ENCODE results near the gene SMARCD3. TPM values are rescaled to one million over a fixed set of nuclear protein-coding genes. Genes with fewer than 3 reads are reported as not detected.

SMARCD3 gene
- total RNA-seq, 1 donor from 2014 or later, result 101 TPM

- H3K4me3 ChIP-seq (ENCODE audit: low read length in 3 of 3), result no peak overlapping the region
- no peaks in the 10 kb centered on the region for H3K9me3 ChIP-seq (ENCODE audit: control insufficient read depth in 3 of 3, low read length in 3 of 3)
- H3K27ac ChIP-seq (ENCODE audit: low read depth, low read length), result no peak overlapping the region
- H3K4me1 ChIP-seq (ENCODE audit: control insufficient read depth in 3 of 3, insufficient read depth in 3 of 3, low read length in 3 of 3), result peaks cover 31 to 43% (median 36%) of the 10 kb centered on the region in 3 donors
- H3K27me3 ChIP-seq (ENCODE audit: control insufficient read depth in 3 of 3, insufficient read depth in 3 of 3, low read length in 3 of 3), result no peaks in the 10 kb centered on the region
- H3K9ac ChIP-seq (ENCODE audit: low read depth in 1 of 3, low read length in 3 of 3), result no peak overlapping the region
- peaks cover 11 to 14% (median 12%) of the 10 kb centered on the region in 3 donors for H3K36me3 ChIP-seq (ENCODE audit: control insufficient read depth in 3 of 3, insufficient read depth in 3 of 3, low read length in 3 of 3)
These were observed 17.4 kb downstream of the SMARCD3 start for GRCh38 chr7:151231080-151231479.

- no peaks in the 10 kb centered on the region for H3K27me3 ChIP-seq (ENCODE audit: control insufficient read depth in 3 of 3, insufficient read depth in 3 of 3, low read length in 3 of 3)
- no peak overlapping the region for H3K27ac ChIP-seq (ENCODE audit: low read depth, low read length)
- H3K9me3 ChIP-seq (ENCODE audit: control insufficient read depth in 3 of 3, low read length in 3 of 3), result no peaks in the 10 kb centered on the region
- no peak overlapping the region for H3K9ac ChIP-seq (ENCODE audit: low read depth in 1 of 3, low read length in 3 of 3)
- H3K4me3 ChIP-seq (ENCODE audit: low read length in 3 of 3), result no peak overlapping the region
- peaks cover 8 to 11% (median 9%) of the 10 kb centered on the region in 3 donors for H3K36me3 ChIP-seq (ENCODE audit: control insufficient read depth in 3 of 3, insufficient read depth in 3 of 3, low read length in 3 of 3)
- H3K4me1 ChIP-seq (ENCODE audit: control insufficient read depth in 3 of 3, insufficient read depth in 3 of 3, low read length in 3 of 3), result peaks cover 39 to 49% (median 44%) of the 10 kb centered on the region in 3 donors
These were observed 19.2 kb downstream of the SMARCD3 start for GRCh38 chr7:151229249-151229648.

GRCh38 chr7:151228024-151228866 lies 20.2 kb downstream of the SMARCD3 start:
- H3K27ac ChIP-seq (ENCODE audit: low read depth, low read length), result peak overlapping the region; percentile 64
- peaks cover 31 to 39% (median 36%) of the 10 kb centered on the region in 3 donors for H3K4me1 ChIP-seq (ENCODE audit: control insufficient read depth in 3 of 3, insufficient read depth in 3 of 3, low read length in 3 of 3)
- H3K9ac ChIP-seq (ENCODE audit: low read depth in 1 of 3, low read length in 3 of 3), result peak overlapping the region; percentile 78 to 91 (median 90)
- H3K9me3 ChIP-seq (ENCODE audit: control insufficient read depth in 3 of 3, low read length in 3 of 3), result no peaks in the 10 kb centered on the region
- no peaks in the 10 kb centered on the region for H3K27me3 ChIP-seq (ENCODE audit: control insufficient read depth in 3 of 3, insufficient read depth in 3 of 3, low read length in 3 of 3)
- H3K36me3 ChIP-seq (ENCODE audit: control insufficient read depth in 3 of 3, insufficient read depth in 3 of 3, low read length in 3 of 3), result peaks cover 18 to 19% (median 18%) of the 10 kb centered on the region in 3 donors
- peak overlapping the region; percentile 93 to 97 (median 97) for H3K4me3 ChIP-seq (ENCODE audit: low read length in 3 of 3)

- H3K9ac ChIP-seq (ENCODE audit: low read depth in 1 of 3, low read length in 3 of 3), result peak within 1 kb of the TSS; percentile 83 to 91 (median 90)
- H3K4me1 ChIP-seq (ENCODE audit: control insufficient read depth in 3 of 3, insufficient read depth in 3 of 3, low read length in 3 of 3), result peaks cover 25 to 32% (median 30%) of the 10 kb centered on the region in 3 donors
- no peaks in the 10 kb centered on the region for H3K27me3 ChIP-seq (ENCODE audit: control insufficient read depth in 3 of 3, insufficient read depth in 3 of 3, low read length in 3 of 3)
- no peaks in the 10 kb centered on the region for H3K9me3 ChIP-seq (ENCODE audit: control insufficient read depth in 3 of 3, low read length in 3 of 3)
- H3K27ac ChIP-seq (ENCODE audit: low read depth, low read length), result peak within 1 kb of the TSS; percentile 64
- peaks cover 29 to 30% (median 29%) of the 10 kb centered on the region in 3 donors for H3K36me3 ChIP-seq (ENCODE audit: control insufficient read depth in 3 of 3, insufficient read depth in 3 of 3, low read length in 3 of 3)
- H3K4me3 ChIP-seq (ENCODE audit: low read length in 3 of 3), result peak within 1 kb of the TSS; percentile 93 to 97 (median 97)
These were observed 21.4 kb downstream of the SMARCD3 start, which contains the start of gene ABCF2 for GRCh38 chr7:151226875-151227782. ABCF2 (minus strand) TSS chr7:151227205; CDS start chr7:151226458, 747 bp downstream.

GRCh38 chr7:151226560-151226874 lies 22.0 kb downstream of the SMARCD3 start:
- peak overlapping the region; percentile 64 for H3K27ac ChIP-seq (ENCODE audit: low read depth, low read length)

GRCh38 chr7:151225948-151226510 lies 22.5 kb downstream of the SMARCD3 start:
- Histone ChIP-seq H3K27ac (ENCODE audit: low read depth, low read length) (peak overlapping the region; percentile 64), H3K4me3 (ENCODE audit: low read length in 3 of 3) (peak overlapping the region; percentile 90 to 97 (median 93)), H3K36me3 (ENCODE audit: control insufficient read depth in 3 of 3, insufficient read depth in 3 of 3, low read length in 3 of 3) (peaks cover 35 to 39% (median 37%) of the 10 kb centered on the region in 3 donors), H3K9ac (ENCODE audit: low read depth in 1 of 3, low read length in 3 of 3) (peak overlapping the region; percentile 83 to 87 (median 83)), H3K4me1 (ENCODE audit: control insufficient read depth in 3 of 3, insufficient read depth in 3 of 3, low read length in 3 of 3) (peaks cover 18 to 24% (median 21%) of the 10 kb centered on the region in 3 donors), H3K27me3 (ENCODE audit: control insufficient read depth in 3 of 3, insufficient read depth in 3 of 3, low read length in 3 of 3) (no peaks in the 10 kb centered on the region), H3K9me3 (ENCODE audit: control insufficient read depth in 3 of 3, low read length in 3 of 3) (no peaks in the 10 kb centered on the region)

More at GRCh38 chr7:151226560-151226874, 22.0 kb downstream of the SMARCD3 start:
- peaks cover 33 to 37% (median 34%) of the 10 kb centered on the region in 3 donors for H3K36me3 ChIP-seq (ENCODE audit: control insufficient read depth in 3 of 3, insufficient read depth in 3 of 3, low read length in 3 of 3)
- no peaks in the 10 kb centered on the region for H3K27me3 ChIP-seq (ENCODE audit: control insufficient read depth in 3 of 3, insufficient read depth in 3 of 3, low read length in 3 of 3)
- peak overlapping the region; percentile 90 to 97 (median 93) for H3K4me3 ChIP-seq (ENCODE audit: low read length in 3 of 3)
- peak overlapping the region; percentile 83 to 87 (median 83) for H3K9ac ChIP-seq (ENCODE audit: low read depth in 1 of 3, low read length in 3 of 3)
- no peaks in the 10 kb centered on the region for H3K9me3 ChIP-seq (ENCODE audit: control insufficient read depth in 3 of 3, low read length in 3 of 3)
- peaks cover 19 to 26% (median 23%) of the 10 kb centered on the region in 3 donors for H3K4me1 ChIP-seq (ENCODE audit: control insufficient read depth in 3 of 3, insufficient read depth in 3 of 3, low read length in 3 of 3)

- Histone ChIP-seq H3K9me3 (ENCODE audit: control insufficient read depth in 3 of 3, low read length in 3 of 3) (no peaks in the 10 kb centered on the region), H3K27ac (ENCODE audit: low read depth, low read length) (no peak overlapping the region), H3K4me1 (ENCODE audit: control insufficient read depth in 3 of 3, insufficient read depth in 3 of 3, low read length in 3 of 3) (peaks cover 18 to 24% (median 21%) of the 10 kb centered on the region in 3 donors), H3K36me3 (ENCODE audit: control insufficient read depth in 3 of 3, insufficient read depth in 3 of 3, low read length in 3 of 3) (peaks cover 48 to 58% (median 53%) of the 10 kb centered on the region in 3 donors), H3K9ac (ENCODE audit: low read depth in 1 of 3, low read length in 3 of 3) (no peak overlapping the region), H3K4me3 (ENCODE audit: low read length in 3 of 3) (no peak overlapping the region), H3K27me3 (ENCODE audit: control insufficient read depth in 3 of 3, insufficient read depth in 3 of 3, low read length in 3 of 3) (no peaks in the 10 kb centered on the region)
These were observed 24.8 kb downstream of the SMARCD3 start for GRCh38 chr7:151223728-151224127.

GRCh38 chr7:151218170-151218569 lies 30.3 kb downstream of the SMARCD3 start:
- H3K27ac ChIP-seq (ENCODE audit: low read depth, low read length), result no peak overlapping the region

GRCh38 chr7:151215396-151215795 lies 33.1 kb downstream of the SMARCD3 start:
- Histone ChIP-seq H3K36me3 (ENCODE audit: control insufficient read depth in 3 of 3, insufficient read depth in 3 of 3, low read length in 3 of 3) (peaks cover 60 to 86% (median 66%) of the 10 kb centered on the region in 3 donors), H3K27me3 (ENCODE audit: control insufficient read depth in 3 of 3, insufficient read depth in 3 of 3, low read length in 3 of 3) (no peaks in the 10 kb centered on the region), H3K9me3 (ENCODE audit: control insufficient read depth in 3 of 3, low read length in 3 of 3) (no peaks in the 10 kb centered on the region), H3K27ac (ENCODE audit: low read depth, low read length) (no peak overlapping the region), H3K4me3 (ENCODE audit: low read length in 3 of 3) (no peak overlapping the region), H3K9ac (ENCODE audit: low read depth in 1 of 3, low read length in 3 of 3) (no peak overlapping the region), H3K4me1 (ENCODE audit: control insufficient read depth in 3 of 3, insufficient read depth in 3 of 3, low read length in 3 of 3) (no peaks in the 10 kb centered on the region)

More at GRCh38 chr7:151218170-151218569, 30.3 kb downstream of the SMARCD3 start:
- H3K9ac ChIP-seq (ENCODE audit: low read depth in 1 of 3, low read length in 3 of 3), result no peak overlapping the region
- H3K9me3 ChIP-seq (ENCODE audit: control insufficient read depth in 3 of 3, low read length in 3 of 3), result no peaks in the 10 kb centered on the region
- H3K27me3 ChIP-seq (ENCODE audit: control insufficient read depth in 3 of 3, insufficient read depth in 3 of 3, low read length in 3 of 3), result no peaks in the 10 kb centered on the region
- peaks cover 76 to 88% (median 88%) of the 10 kb centered on the region in 3 donors for H3K36me3 ChIP-seq (ENCODE audit: control insufficient read depth in 3 of 3, insufficient read depth in 3 of 3, low read length in 3 of 3)
- no peaks in the 10 kb centered on the region for H3K4me1 ChIP-seq (ENCODE audit: control insufficient read depth in 3 of 3, insufficient read depth in 3 of 3, low read length in 3 of 3)
- no peak overlapping the region for H3K4me3 ChIP-seq (ENCODE audit: low read length in 3 of 3)

All from skeletal muscle tissue (tissue), 4 donors.